ENCODE measurements around the gene SRD5A3.

SRD5A3 gene

DNA sequence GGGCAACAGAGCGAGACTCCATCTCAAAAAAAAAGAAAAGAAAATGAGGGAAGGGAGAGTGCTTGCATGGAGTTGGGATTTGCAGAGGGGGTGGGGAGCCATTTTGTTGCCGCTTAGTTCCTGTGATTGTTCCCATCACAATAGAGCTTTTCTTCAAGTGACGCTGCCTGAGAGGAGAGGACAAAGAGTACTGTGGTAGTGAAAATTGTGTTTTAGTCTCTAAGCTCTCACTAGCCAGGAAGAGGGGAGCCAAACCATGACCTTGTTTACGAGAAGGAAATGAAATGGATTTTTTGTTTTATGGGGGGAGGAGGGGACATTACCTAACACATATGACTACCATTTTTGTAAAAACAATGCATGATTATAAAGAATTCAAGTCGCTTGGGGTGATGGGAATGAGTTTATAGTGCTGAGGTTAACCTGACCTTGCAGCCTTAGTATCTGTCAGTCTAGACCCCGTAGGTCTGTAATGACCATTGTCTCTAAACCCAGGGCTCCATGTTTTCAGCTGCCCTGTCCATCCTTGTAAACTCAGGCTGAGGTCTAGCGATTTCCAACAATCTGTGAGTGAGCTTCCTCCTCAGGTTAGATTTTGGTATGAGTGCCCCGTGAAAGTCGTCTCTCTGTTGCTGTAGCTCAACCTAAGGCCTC lies 18.8 kb downstream of the SRD5A3 start:
- TF ChIP-seq, protein P1, sequence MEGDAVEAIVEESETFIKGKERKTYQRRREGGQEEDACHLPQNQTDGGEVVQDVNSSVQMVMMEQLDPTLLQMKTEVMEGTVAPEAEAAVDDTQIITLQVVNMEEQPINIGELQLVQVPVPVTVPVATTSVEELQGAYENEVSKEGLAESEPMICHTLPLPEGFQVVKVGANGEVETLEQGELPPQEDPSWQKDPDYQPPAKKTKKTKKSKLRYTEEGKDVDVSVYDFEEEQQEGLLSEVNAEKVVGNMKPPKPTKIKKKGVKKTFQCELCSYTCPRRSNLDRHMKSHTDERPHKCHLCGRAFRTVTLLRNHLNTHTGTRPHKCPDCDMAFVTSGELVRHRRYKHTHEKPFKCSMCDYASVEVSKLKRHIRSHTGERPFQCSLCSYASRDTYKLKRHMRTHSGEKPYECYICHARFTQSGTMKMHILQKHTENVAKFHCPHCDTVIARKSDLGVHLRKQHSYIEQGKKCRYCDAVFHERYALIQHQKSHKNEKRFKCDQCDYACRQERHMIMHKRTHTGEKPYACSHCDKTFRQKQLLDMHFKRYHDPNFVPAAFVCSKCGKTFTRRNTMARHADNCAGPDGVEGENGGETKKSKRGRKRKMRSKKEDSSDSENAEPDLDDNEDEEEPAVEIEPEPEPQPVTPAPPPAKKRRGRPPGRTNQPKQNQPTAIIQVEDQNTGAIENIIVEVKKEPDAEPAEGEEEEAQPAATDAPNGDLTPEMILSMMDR (IDR thresholded peaks at IDR 0.05; ENCODE audit: low read depth, low read length): no peak
- H3K4me3 ChIP-seq (ENCODE audit: low read depth, low read length): no peak overlapping the region

DNA sequence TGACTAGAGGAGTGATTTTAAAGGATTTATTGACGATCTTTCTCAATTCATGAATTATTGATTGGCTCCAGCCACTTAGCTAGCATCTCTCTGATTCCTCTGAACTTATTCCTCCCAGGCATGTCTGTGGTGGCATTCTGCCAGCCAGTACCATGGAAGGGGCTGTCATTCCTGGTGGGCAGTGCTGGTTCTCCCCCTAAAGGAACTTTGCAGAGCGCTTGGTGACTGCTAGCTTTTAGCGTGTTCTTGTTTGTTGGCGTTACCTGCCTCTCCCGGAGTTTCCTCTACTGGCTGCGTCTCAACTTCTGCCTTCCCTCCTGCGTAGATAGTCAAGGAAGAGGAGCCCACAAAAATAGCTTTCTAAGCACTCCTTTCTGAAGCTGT lies 19.3 kb downstream of the SRD5A3 start:
- TF ChIP-seq, protein P1 (IDR thresholded peaks at IDR 0.05; ENCODE audit: low read depth, low read length): no peak
- no peak overlapping the region for H3K4me3 ChIP-seq (ENCODE audit: low read depth, low read length)

DNA sequence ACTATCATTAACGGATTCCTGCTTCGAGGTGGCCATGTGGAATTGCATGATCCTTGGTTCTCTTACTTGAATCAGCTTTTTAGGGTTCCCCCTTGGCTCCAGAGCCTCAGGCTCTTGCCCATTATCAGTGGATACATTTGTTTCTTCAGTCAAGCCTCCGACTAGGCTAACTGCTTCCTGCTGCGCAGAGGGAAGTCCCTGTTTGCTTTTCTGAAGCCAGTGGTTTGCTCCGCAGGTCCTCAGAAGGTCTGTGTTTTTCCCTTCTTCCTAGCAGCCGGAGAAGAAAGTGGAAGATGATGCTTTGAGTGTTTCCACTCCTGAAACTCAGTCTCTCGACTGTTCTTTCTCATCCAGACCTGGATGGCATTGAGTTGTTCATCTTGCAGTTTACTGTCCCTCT lies 20.6 kb downstream of the SRD5A3 start:
- TF ChIP-seq, protein P1 (IDR thresholded peaks at IDR 0.05; ENCODE audit: low read depth, low read length): no peak

DNA sequence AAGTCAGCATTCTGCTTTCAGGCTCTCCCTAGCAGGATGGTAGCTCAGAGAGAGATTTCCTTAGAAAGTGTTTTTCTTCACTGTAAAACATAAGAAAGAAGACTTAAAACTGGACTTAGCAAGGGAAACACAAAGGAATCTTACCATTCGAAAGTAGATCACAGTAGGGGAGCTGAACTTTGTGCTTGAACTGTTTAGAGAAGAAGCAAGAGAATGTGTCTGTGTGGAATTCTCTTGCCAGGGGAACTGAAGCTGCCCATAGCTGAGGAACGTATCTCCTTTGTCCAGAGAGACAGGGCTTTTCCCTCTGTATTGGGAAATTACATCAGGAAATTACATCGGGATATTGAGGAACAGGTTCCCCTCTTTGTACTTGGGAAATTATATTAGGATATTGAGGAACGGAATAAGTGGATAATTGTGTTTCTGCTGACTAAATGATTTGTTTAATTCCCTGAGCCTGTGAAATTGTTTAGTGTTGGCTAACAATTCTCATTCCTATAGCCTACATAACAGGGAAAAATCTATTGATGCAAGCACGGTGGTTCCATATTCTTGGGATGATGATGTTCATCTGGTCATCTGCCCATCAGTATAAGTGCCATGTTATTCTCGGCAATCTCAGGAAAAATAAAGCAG lies 21.2 kb downstream of the SRD5A3 start:
- H3K4me3 ChIP-seq (ENCODE audit: low read depth, low read length): no peak overlapping the region
- TF ChIP-seq, protein P1 (IDR thresholded peaks at IDR 0.05; ENCODE audit: low read depth, low read length): no peak

More for the DNA sequence above, 20.6 kb downstream of the SRD5A3 start:
- no peak overlapping the region for H3K4me3 ChIP-seq (ENCODE audit: low read depth, low read length)

DNA sequence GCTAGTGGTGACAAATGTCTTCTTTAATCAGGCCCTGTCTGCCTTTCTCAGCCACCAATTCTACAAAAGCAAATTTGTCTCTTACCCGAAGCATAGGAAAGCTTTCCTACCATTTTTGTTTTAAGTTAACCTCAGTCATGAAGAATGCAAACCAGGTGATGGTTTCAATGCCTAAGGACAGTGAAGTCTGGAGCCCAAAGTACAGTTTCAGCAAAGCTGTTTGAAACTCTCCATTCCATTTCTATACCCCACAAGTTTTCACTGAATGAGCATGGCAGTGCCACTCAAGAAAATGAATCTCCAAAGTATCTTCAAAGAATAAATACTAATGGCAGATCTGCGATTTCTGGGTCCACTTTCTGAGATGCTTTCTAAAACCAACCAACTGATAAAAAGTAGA lies 23.9 kb downstream of the SRD5A3 start:
- TF ChIP-seq, protein P1 (IDR thresholded peaks at IDR 0.05; ENCODE audit: low read depth, low read length): no peak
- H3K4me3 ChIP-seq (ENCODE audit: low read depth, low read length): no peak overlapping the region

DNA sequence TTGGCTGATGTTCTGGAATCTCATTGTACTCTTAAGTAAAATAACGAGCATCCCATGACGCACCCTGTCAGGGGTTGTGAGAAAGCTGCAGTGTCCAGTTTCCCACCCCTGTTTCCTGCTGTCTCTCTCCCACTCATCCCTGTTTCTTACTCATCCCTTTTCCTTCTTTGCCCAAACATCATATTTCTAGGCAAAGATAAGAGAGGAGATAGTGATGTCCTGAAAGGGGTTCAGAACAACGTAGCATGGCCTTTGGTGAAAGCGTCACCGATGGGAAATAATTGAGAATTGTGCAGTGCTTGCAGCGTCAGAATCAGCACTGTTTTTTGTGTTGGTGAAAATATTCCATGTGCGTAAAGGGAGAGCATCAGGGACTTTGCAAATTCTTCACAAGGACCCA lies 26.2 kb downstream of the SRD5A3 start:
- TF ChIP-seq, protein P1 (IDR thresholded peaks at IDR 0.05; ENCODE audit: low read depth, low read length): no peak
- H3K4me3 ChIP-seq (ENCODE audit: low read depth, low read length): no peak overlapping the region

DNA sequence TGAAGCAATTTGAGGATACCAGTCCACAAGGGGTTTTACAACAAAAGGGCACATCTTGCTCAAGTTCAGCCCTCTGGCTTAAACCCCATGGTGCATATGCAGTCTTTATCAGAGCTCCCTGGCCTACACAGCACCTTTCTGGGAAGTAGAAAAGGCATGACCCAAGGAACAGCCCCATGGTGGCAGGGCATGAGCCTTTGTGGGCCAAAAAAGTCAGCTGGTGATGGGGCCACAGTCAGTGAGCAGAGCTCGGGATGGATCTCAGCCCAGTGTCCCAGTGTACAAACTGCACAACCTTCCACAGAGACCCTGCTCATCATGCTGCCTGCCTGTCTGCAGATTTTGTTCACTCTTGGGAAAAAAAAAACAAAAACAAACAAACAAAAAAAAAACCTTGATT lies 27.4 kb downstream of the SRD5A3 start:
- TF ChIP-seq, protein P1 (IDR thresholded peaks at IDR 0.05; ENCODE audit: low read depth, low read length): no peak
- H3K4me3 ChIP-seq (ENCODE audit: low read depth, low read length): no peak overlapping the region
